C4-2B (cell line): Measurements from ENCODE around the gene BAK1.
A peak's percentile ranks its signal among the peaks of the same experiment; 100 is the strongest.

Experiments
- H3K27ac ChIP-seq: fragments of 450-650 bp; 2 replicates; pipeline ENCODE4 v1.5.1; 2017
- CTCF ChIP-seq: fragments of 450-650 bp; conservative IDR thresholded peaks from 2 replicates; pipeline ENCODE4 v1.5.1; 2017; ENCODE audit warnings: mild to moderate bottlenecking
- ZFX ChIP-seq: fragments of 450-650 bp; IDR thresholded peaks from 2 replicates; pipeline ENCODE4 v1.6.1; 2017

The BAK1 gene

GRCh38 chr6:33597551-33598322 is 17.7 kb upstream of the BAK1 start:
- peak overlapping the region; percentile 52 for H3K27ac ChIP-seq
- TF ChIP-seq CTCF (no peak), ZFX (no peak)

GRCh38 chr6:33596894-33597293 is 16.8 kb upstream of the BAK1 start:
- peak overlapping the region; percentile 4; the same call in 1 of the 2 replicates for H3K27ac ChIP-seq

GRCh38 chr6:33595001-33595846 is 15.1 kb upstream of the BAK1 start:
- TF ChIP-seq ZFX (no peak), CTCF (no peak)
- H3K27ac ChIP-seq, result no peak overlapping the region

GRCh38 chr6:33593414-33593727 is 13.3 kb upstream of the BAK1 start:
- H3K27ac ChIP-seq, result no peak overlapping the region
- TF ChIP-seq ZFX (no peak), CTCF (no peak)

GRCh38 chr6:33592595-33593413 is 12.7 kb upstream of the BAK1 start:
- TF ChIP-seq CTCF, result no peak
- TF ChIP-seq ZFX, result no peak
- H3K27ac ChIP-seq, result no peak overlapping the region

- no peak overlapping the region for H3K27ac ChIP-seq
- TF ChIP-seq ZFX (no peak), CTCF (no peak)
Measured at GRCh38 chr6:33592280-33592594, 12.2 kb upstream of the BAK1 start.

GRCh38 chr6:33591424-33592032 is 11.5 kb upstream of the BAK1 start:
- TF ChIP-seq ZFX (no peak), CTCF (no peak)
- H3K27ac ChIP-seq, result no peak overlapping the region
